H9 (cell line): ENCODE results near the gene JMJD8. TPM values are rescaled to one million over a fixed set of nuclear protein-coding genes. Genes with fewer than 3 reads are reported as not detected.

Source experiments
- DNase-seq: peaks from one replicate; pipeline ENCODE4 v3.0.0-alpha.2; 2017
- H2AFZ ChIP-seq: one replicate; pipeline ENCODE4 v1.6.1; 2013; ENCODE audit warnings: mild to moderate bottlenecking, low read length, control low read depth, moderate library complexity
- H2AK5ac ChIP-seq: 2 replicates; pipeline ENCODE4 v1.6.1; 2013; ENCODE audit warnings: low read length, control low read depth, mixed read lengths; ENCODE audit not compliant: insufficient read length
- H2BK120ac ChIP-seq: one replicate; pipeline ENCODE4 v1.6.1; 2013; ENCODE audit warnings: low read depth, mild to moderate bottlenecking, low read length, control low read depth, inconsistent platforms; ENCODE audit not compliant: poor library complexity, severe bottlenecking
- H2BK12ac ChIP-seq: 2 replicates; pipeline ENCODE4 v1.6.1; 2013; ENCODE audit warnings: low read length, control low read depth, mixed read lengths, low read depth; ENCODE audit not compliant: insufficient read length
- H2BK15ac ChIP-seq: 2 replicates; pipeline ENCODE4 v1.6.1; 2013; ENCODE audit warnings: low read depth, low read length, control low read depth
- H2BK20ac ChIP-seq: one replicate; pipeline ENCODE4 v1.6.1; 2013; ENCODE audit warnings: low read depth, mild to moderate bottlenecking, low read length, control low read depth, inconsistent platforms; ENCODE audit not compliant: poor library complexity, severe bottlenecking
- H2BK5ac ChIP-seq: 2 replicates; pipeline ENCODE4 v1.6.1; 2013; ENCODE audit warnings: low read length, control low read depth, mixed read lengths; ENCODE audit not compliant: insufficient read length
- H3K14ac ChIP-seq: 2 replicates; pipeline ENCODE4 v1.6.1; 2013; ENCODE audit warnings: low read length, control low read depth; ENCODE audit not compliant: insufficient read depth
- H3K18ac ChIP-seq: 2 replicates; pipeline ENCODE4 v1.6.1; 2013; ENCODE audit warnings: low read depth, mild to moderate bottlenecking, mixed read lengths, low read length, control low read depth; ENCODE audit not compliant: insufficient read length
- H3K23ac ChIP-seq: 2 replicates; pipeline ENCODE4 v1.6.1; 2013; ENCODE audit warnings: low read length, control low read depth, mixed read lengths, low read depth; ENCODE audit not compliant: insufficient read length
- H3K23me2 ChIP-seq: 2 replicates; pipeline ENCODE4 v1.6.1; 2013; ENCODE audit warnings: low read depth, mild to moderate bottlenecking, mixed read lengths, low read length, control low read depth; ENCODE audit not compliant: insufficient read length, poor library complexity, severe bottlenecking
- H3K27ac ChIP-seq: 2 replicates; pipeline ENCODE4 v1.5.1; 2013; ENCODE audit warnings: low read length, control low read depth, mixed read lengths, low read depth; ENCODE audit not compliant: insufficient read length
- H3K27me3 ChIP-seq: 2 replicates; pipeline ENCODE4 v1.6.1; 2013; ENCODE audit warnings: low read length, control low read depth, inconsistent platforms; ENCODE audit not compliant: insufficient read depth
- H3K4ac ChIP-seq: 2 replicates; pipeline ENCODE4 v1.6.1; 2013; ENCODE audit warnings: low read depth, mild to moderate bottlenecking, control low read depth, inconsistent platforms, low read length, moderate library complexity
- H3K4me1 ChIP-seq: 2 replicates; pipeline ENCODE4 v1.6.1; 2013; ENCODE audit warnings: low read length, control low read depth, inconsistent platforms; ENCODE audit not compliant: insufficient read depth
- H3K4me2 ChIP-seq: 2 replicates; pipeline ENCODE4 v1.6.1; 2013; ENCODE audit warnings: low read length, control low read depth, mixed read lengths; ENCODE audit not compliant: insufficient read length, insufficient read depth
- H3K56ac ChIP-seq: 2 replicates; pipeline ENCODE4 v1.6.1; 2013; ENCODE audit warnings: low read depth, mild to moderate bottlenecking, mixed read lengths, low read length, control low read depth; ENCODE audit not compliant: insufficient read length
- H3K79me1 ChIP-seq: 2 replicates; pipeline ENCODE4 v1.6.1; 2013; ENCODE audit warnings: low read depth, mild to moderate bottlenecking, moderate library complexity, low read length, control low read depth, inconsistent platforms; ENCODE audit not compliant: insufficient read depth, poor library complexity, severe bottlenecking
- H3K79me2 ChIP-seq: 2 replicates; pipeline ENCODE4 v1.6.1; 2013; ENCODE audit warnings: low read length, control low read depth, inconsistent platforms; ENCODE audit not compliant: insufficient read depth
- H3K9ac ChIP-seq: 2 replicates; pipeline ENCODE4 v1.6.1; 2013; ENCODE audit warnings: low read length, control low read depth, mixed read lengths; ENCODE audit not compliant: insufficient read length; ENCODE audit errors: extremely low read depth
- H3K9me3 ChIP-seq: one replicate; pipeline ENCODE4 v1.6.1; 2013; ENCODE audit warnings: low read depth, low read length, inconsistent platforms; ENCODE audit not compliant: control insufficient read depth
- H3T11ph ChIP-seq: one replicate; pipeline ENCODE4 v1.6.1; 2013; ENCODE audit warnings: mild to moderate bottlenecking, low read length, control low read depth, inconsistent platforms
- H4K20me1 ChIP-seq: one replicate; pipeline ENCODE4 v1.6.1; 2013; ENCODE audit not compliant: control insufficient read depth, insufficient read length, insufficient read depth
- H4K5ac ChIP-seq: 2 replicates; pipeline ENCODE4 v1.6.1; 2013; ENCODE audit warnings: low read depth, mild to moderate bottlenecking, mixed read lengths, low read length, control low read depth; ENCODE audit not compliant: insufficient read length
- H4K8ac ChIP-seq: replicated peaks from 2 replicates; pipeline ENCODE4 v1.6.1; 2013; ENCODE audit warnings: low read length, control low read depth, mixed read lengths, low read depth; ENCODE audit not compliant: insufficient read length
- H4K91ac ChIP-seq: 2 replicates; pipeline ENCODE4 v1.6.1; 2013; ENCODE audit warnings: low read depth, mild to moderate bottlenecking, moderate library complexity, mixed read lengths, low read length, control low read depth; ENCODE audit not compliant: insufficient read length
- H3K27ac Mint-ChIP-seq, 3 experiments: 2 replicates in 2 of 3; 3 replicates in 1 of 3; pipeline ENCODE4 v1.8.0; 2020 to 2021; ENCODE audit warnings: mixed read lengths in 3 of 3, mild to moderate bottlenecking in 1 of 3, moderate library complexity in 1 of 3
- H3K27me3 Mint-ChIP-seq: 2 replicates; pipeline ENCODE4 v1.8.0; 2021; ENCODE audit warnings: low read depth, mild to moderate bottlenecking, moderate library complexity, mixed read lengths
- H3K36me3 Mint-ChIP-seq, 3 experiments: 2 replicates in 2 of 3; 3 replicates in 1 of 3; pipeline ENCODE4 v1.8.0; 2020 to 2021; ENCODE audit warnings: low read depth in 3 of 3, mixed read lengths in 3 of 3; ENCODE audit not compliant: insufficient read depth in 1 of 3
- H3K4me1 Mint-ChIP-seq, 2 experiments: 2 replicates each; pipeline ENCODE4 v1.8.0; 2020; ENCODE audit warnings: mixed read lengths in 2 of 2
- H3K4me3 Mint-ChIP-seq, 2 experiments: 2 replicates in 1 of 2; 3 replicates in 1 of 2; pipeline ENCODE4 v1.8.0; 2020 to 2021; ENCODE audit warnings: mild to moderate bottlenecking in 2 of 2, mixed read lengths in 2 of 2, moderate library complexity in 1 of 2
- H3K9me3 Mint-ChIP-seq, 2 experiments: 2 replicates in 1 of 2; 3 replicates in 1 of 2; pipeline ENCODE4 v1.8.0; 2020; ENCODE audit warnings: mild to moderate bottlenecking in 2 of 2, mixed read lengths in 2 of 2, moderate library complexity in 1 of 2
- CTCF ChIP-seq: fragments of 200-600 bp; sonication (generic); conservative IDR thresholded peaks from 3 replicates; pipeline ENCODE4 v1.8.0; 2021; ENCODE audit warnings: antibody characterized with exemption, mild to moderate bottlenecking
- WGBS: extraction: QIAGEN DNeasy Blood & Tissue Kit; methylation state at CpG from one replicate; pipeline ENCODE4 v1.1.7; 2013; ENCODE audit warnings: missing lambda C conversion rate, low lambda C conversion rate, mixed read lengths; ENCODE audit not compliant: insufficient read length; ENCODE audit errors: extremely low coverage; 5-methylcytosine and 5-hydroxymethylcytosine counted together
- total RNA-seq: library from RNA; stranded (reverse); gene quantifications from 2 replicates; pipeline ENCODE4 v1.2.1, GENCODE V29; 2021

Gene JMJD8
- total RNA-seq, 1 experiment from 2014 or later, result 52.7 TPM

GRCh38 chr16:706189-707061, 22.3 kb upstream of the JMJD8 start:
- H3K18ac ChIP-seq, result no peak overlapping the region
- H4K8ac ChIP-seq, result no peak overlapping the region
- H2BK20ac ChIP-seq, result no peak overlapping the region
- no peak overlapping the region for H3K4ac ChIP-seq
- no peak overlapping the region for H2BK12ac ChIP-seq
- peaks cover 0 to 2% of the 10 kb centered on the region in 2 experiments; a peak in 2 of 5 replicates for H3K9me3 Mint-ChIP-seq
- H2AFZ ChIP-seq, result no peak overlapping the region
- H3K27me3 Mint-ChIP-seq, result peaks cover 86% of the 10 kb centered on the region
- no peak overlapping the region for H4K91ac ChIP-seq
- TF ChIP-seq CTCF, result no peak
- no peak overlapping the region for H2BK5ac ChIP-seq
- H2AK5ac ChIP-seq, result no peak overlapping the region
- H3K9ac ChIP-seq, result no peak overlapping the region
- H3K23ac ChIP-seq, result no peak overlapping the region
- peaks cover 46% of the 10 kb centered on the region; the same call in 1 of the 2 replicates for H3K27me3 ChIP-seq
- no peak overlapping the region; the same call in 1 of the 2 replicates for H3K14ac ChIP-seq
- H3K56ac ChIP-seq, result no peak overlapping the region
- no peak overlapping the region for H3K27ac Mint-ChIP-seq
- peaks cover 0 to 3% (median 0%) of the 10 kb centered on the region in 3 experiments; a peak in 2 of 7 replicates for H3K36me3 Mint-ChIP-seq
- peaks cover 0 to 7% of the 10 kb centered on the region in 2 experiments; a peak in 1 of 4 replicates for H3K4me1 Mint-ChIP-seq
- no peak overlapping the region for H4K5ac ChIP-seq
- H3K27ac ChIP-seq, result no peak overlapping the region
- WGBS, result no CpG with 5 or more reads among the region's 49 CpGs
- H2BK15ac ChIP-seq, result no peak overlapping the region
- H3K4me1 ChIP-seq, result no peaks in the 10 kb centered on the region
- H3K79me1 ChIP-seq, result no peaks in the 10 kb centered on the region
- no peak overlapping the region for H2BK120ac ChIP-seq
- no peaks in the 10 kb centered on the region for H3K9me3 ChIP-seq
- H3T11ph ChIP-seq, result no peak overlapping the region
- H3K23me2 ChIP-seq, result peaks cover 4% of the 10 kb centered on the region
- H4K20me1 ChIP-seq, result no peaks in the 10 kb centered on the region
- DNase-seq, result no peak
- peak overlapping the region; percentile 50 to 79 for H3K4me3 Mint-ChIP-seq
- H3K4me2 ChIP-seq, result peak overlapping the region; percentile 49
- no peaks in the 10 kb centered on the region for H3K79me2 ChIP-seq
